Activated CD8-positive, alpha-beta memory T cell treated with anti-CD3 and anti-CD28 coated beads, Interleukin-2, amount 50 U/mL, for 24 hours (primary cell): ENCODE measurements around the gene KRT75.
"Not testable (repeated sequence)": the region's sequence is repeated elsewhere in the genome, so short reads cannot be mapped to it uniquely, and the experiment has no call there.

Experiments
- DNase-seq: peaks from one replicate; pipeline ENCODE4 v3.0.0-alpha.2; 2020; ENCODE audit errors: extremely low read depth

Gene KRT75

DNA sequence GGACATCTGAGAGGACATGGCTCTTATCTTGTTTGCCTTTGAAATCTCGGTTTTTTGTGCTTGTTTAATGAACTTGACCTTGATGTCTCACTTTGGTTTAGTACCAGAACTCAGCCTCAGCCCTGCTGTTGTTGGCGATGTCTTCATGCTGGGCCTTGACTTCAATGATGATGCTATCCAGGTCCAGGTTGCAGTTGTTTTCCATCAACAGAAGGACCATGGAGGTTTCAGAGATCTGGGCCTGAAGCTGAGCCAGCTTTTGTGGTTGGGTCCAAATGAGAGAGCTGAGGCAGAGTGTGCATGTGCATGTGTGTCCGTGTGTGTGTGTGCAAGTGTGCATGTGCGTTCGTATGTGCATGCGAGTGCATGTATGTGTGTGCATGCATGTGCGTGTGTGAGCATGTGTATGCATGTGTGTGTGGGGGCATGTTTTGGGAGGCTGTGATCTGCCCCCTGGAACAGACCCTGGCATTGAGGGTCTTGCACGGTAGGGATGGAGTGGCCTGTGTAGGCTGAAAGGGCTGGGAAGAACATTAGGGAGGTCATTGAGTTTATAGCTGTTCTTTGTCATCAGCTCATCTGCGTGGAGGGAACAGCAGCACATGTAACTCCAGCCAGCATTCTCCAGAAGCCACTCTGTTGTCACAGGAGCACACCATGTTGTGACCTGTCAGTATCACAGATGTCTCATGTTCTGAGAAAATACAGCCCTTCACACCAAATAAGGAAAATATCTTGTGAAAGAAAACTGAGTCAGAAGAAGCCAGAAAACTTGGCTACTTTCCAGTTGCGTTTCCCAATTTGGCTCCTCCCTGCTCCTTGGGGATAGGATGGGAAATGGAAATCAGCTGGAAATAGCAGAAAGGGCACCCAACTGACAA, 18.1 kb downstream of the KRT75 start:
- DNase-seq = no peak

DNA sequence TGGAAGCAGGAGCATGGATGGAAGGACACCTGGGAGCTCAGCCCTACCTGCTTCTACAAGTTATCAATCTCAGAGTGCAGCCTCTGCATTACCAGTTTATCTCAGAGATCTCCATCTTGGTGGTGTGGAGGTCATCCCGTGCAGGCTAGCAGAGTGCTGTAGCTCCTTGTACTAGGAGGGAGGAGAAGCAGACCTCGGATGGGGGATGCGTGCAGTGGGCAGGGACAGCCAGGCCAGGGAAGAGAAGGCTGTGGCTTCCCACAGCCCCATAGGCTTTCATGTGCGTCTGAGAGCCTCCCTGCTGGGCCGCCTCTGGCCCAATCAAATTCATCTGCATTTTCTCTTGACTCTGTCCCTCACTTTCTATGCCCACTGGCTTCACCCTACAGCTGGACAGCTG, 19.2 kb downstream of the KRT75 start:
- no peak for DNase-seq

DNA sequence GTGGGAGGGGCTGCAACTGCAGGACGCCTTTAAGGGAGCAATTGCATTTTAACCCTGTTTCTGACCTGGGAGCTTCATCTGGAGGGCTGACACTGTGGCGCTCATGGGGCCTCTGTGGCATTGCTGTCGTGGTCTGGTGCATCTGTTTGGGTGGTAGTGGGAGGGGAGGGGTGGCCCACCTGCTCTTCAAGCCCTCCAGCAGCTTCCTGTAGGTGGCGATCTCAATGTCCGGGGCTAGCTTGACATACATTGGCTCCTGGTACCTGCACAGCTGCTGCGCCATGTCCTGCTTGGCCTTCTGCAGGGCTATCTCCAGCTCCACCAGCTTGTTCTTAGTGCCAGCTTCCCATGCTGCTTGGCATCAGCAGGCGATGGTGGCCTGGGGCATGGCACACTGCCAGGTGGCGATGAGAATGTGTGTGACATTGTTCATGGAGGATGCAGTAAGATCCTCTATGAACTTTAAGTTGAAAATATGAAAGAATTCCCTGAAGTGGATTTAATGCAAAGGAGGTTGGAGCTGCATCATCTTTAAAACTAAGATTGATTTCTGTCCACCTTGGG, 20.3 kb downstream of the KRT75 start:
- DNase-seq = no peak

DNA sequence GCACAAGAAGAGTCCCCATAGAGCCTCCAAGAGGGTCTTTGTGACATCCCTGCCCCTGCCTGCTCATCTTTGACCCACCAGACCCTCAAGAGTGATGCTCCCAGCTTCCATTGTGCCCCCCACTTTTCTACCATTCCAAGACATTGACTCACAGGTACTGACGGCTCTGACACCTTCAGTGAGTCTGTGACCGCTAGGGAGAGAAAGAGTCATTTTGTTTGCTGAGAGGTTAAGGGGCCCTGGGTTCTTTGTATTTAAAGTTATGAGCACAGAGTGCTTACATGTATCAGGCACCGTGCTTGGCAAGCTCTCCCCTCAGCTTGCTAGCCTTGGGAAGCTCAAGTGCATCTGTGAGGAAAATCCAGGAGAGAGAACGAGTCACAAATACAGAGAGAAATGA, 21.0 kb downstream of the KRT75 start:
- no peak for DNase-seq

DNA sequence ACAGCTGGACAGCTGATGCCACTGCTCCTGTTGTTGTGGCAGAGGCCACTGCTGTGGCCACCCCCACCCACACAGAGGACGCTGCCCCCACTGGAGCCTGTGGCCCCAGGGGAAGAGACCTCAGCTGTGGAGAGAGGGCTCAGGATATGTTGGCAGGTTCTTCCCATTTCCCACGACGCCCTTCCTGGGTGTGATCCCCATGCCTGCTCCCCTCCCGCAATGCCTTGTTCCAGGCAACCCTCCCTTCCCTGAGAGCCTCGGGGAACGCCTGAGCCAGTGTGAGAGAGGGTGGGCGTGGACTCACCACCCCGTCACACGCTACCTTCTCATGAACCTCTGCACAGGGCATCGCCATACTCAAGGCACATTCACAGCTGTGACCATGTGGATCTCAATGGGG, 22.4 kb downstream of the KRT75 start:
- DNase-seq = no peak

DNA sequence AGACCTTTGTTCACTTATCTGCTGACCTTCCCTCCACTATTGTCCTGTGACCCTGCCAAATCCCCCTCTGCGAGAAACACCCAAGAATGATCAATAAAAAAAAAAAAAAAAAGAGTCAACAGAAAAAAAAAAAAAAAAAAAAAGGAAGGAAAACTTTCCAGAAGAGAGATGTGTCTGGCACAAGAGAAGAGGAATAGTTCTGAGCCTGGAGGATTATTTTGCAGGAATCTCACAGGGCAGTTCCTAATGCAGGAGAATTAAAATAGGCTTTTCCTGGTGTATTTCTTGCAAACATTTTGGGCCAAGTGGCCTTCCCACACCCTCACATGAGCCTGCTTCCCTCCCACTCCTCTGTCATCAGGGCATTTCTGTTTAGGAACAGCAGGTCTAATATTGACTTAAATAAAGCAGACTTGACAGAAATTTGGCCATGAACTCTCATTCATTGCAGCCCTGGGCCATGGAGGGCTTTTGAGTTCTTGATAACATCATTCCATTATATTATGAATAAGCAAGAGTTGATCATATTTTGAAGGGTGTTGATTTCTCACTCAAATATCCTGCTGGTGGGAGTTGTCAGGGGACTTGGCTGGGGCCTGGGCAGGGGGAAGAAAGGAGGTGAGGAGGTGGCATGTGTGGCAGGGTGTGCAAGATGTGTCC, 23.5 kb downstream of the KRT75 start:
- DNase-seq = not testable (repeated sequence)

DNA sequence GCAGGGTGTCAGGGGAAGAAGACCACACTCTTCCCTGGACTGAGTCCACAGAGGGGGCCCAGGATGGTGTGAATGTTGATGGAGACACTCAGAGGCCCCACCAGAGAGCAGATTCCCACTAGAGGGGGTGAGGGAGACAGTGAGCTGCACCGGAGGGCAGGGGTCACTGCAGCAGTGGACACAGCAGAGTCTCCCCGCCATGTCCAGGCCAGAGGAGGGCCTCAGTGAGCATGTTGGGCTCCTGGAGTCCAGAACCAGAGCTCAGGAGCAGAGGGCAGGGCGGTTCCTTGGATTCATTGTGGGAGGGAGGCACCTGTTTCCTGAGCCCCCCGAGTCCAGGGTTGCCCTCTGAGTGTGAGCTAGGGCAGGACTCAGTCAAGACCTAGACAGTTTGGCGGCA, 26.3 kb downstream of the KRT75 start:
- DNase-seq = no peak

DNA sequence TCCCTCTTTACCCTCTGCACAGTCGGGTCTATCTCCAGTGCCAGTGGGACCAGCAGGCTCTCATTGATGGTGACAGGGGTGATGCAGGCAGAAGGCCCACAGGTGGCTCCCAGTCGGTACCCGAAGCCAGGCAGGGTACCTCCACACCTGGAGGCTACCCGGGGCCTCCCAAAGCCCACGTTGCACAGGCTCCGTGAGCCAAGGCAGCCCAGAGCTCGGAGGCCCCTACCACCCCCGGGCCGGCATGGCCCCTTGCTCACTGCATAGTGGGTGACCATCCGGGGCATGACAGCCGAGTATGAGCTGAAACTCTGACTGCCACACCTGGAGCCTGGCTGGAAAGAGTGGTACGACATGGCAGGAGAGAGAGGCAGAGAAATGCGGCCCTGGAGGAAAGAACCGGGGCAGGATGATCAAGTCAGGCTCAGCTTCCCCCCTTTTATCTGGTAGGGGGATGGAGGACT, 28.2 kb downstream of the KRT75 start, which contains the start of gene KRT82:
Gene KRT82 (minus strand): TSS at position 414 of the 464 bp plus-strand sequence. CDS start 58 bp downstream, at position 356.
- DNase-seq = no peak

DNA sequence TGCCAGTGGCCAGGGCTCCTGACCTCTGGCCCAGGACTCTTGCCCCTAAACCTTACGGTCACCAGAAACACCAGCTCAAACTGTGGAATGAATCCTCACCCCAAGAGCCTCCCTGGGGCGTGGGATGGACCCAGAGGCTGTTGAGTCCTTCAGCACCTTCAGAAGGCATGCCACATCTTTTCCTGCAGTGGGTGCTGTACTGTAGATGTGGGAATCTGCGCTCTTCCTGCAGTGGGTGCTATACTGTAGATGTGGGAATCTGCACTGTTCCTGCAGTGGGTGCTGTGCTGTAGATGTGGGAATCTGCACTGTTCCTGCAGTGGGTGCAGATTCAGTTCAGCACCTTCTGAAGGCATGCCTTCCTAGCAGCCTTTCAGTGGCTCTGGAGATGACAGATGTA, 29.2 kb downstream of the KRT75 start:
- no peak for DNase-seq

DNA sequence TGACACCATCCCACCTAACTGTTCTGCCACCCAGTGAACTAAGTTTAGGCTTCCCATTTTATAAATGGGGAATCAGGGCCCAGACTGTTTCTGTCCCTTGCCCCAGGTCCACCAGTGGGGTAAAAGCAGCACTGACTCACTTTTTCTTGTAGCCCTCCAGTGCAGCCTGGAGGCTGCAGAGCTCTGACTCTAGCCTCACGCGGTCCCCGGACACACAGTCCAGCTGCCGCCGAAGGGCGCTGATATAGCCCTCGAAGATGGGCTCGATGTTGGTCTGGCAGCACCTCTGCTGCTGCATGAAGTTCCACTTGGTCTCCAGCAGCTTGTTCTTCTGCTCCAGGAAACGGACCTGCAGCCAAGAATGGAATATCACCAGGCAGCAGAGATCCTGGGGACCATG, 30.6 kb downstream of the KRT75 start:
- no peak for DNase-seq

DNA sequence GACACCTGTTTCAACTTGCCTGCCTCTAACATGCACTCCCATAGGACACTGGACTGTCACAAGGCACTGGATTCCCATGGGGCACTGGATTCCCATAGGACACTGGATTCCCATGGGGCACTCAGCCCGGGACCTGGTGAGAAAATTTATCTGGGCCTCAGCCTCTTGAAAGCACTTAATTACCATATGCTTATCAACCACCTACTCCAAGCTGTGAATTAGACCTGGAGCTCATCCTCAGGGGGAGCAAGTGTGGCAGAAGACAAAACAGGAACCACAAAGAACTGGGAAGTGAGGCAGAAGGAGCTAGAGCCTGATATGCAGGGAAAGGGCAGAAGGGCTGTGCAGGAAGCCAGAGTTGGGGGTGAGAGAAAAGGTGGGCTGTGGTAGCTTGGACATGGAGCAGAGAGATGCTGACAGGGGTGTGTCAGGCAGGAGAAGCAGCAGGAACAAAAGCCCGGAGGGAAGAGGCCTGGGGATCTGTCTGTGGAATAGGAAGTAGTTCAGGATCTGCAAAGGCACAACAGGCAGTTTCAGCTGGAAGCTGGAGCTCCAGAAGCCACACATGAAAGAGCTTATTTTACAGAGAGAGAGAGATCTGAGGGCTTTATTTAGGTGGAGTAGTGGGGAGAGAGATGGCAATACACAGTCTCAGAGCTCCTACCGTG, 31.2 kb downstream of the KRT75 start:
- no peak for DNase-seq

DNA sequence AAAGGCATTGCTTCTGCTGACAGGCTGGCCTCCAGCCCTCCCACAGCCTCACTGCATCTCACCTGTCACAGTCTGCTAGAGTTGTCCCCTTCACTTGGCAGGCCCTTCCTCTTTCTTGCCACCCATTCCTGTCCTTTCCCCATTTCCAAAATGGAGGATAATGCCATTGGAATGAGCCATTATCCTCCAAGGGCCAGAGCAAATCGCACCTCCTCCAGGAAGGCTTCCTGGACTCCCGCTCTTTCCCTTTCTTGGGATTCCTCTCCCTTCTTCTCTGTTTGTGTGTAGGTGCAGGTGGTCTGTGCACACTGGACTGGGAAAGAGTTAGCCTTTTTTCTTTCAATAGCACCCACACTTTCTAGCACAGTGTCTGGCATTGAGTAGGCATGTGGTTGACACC, 31.8 kb downstream of the KRT75 start:
- no peak for DNase-seq

DNA sequence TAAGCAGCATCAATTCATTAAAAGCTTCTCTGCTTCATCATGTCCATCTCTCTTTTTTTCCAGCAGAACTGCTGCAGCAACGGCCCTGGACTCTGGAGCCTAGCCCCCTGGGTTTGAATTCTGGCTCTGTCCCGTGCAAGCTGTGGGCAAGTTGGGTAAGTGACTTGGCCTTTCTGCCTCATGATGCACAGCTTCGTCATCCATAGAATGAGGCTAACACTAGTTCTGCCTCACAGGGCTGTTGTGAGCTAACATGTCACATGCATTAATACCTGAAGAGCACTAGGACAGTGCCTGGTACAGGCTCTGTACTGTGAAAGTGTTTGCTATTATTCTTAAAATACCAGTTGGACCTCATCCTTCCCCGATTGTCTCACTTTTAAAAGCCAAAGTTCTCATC, 32.2 kb downstream of the KRT75 start:
- no peak for DNase-seq

DNA sequence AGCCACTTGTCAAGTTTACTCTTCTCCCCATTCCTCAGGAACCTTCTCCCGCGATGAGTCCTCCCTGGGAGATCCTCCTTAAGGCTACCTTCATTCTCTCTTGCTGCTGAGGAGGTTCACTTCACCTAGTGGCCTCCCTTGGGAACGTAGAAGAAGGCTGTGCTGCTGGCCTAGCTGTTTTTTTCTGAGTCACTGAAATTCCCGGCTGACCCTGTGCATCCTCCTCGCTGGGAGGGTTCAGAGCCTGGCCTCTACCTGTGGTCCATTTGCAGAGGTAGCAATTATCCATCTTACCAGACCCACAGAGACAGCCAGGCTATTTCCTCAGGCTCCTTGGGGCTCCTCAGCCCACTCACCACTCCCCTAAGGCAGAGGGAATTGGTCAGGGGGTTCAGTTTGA, 32.6 kb downstream of the KRT75 start:
- DNase-seq = no peak

DNA sequence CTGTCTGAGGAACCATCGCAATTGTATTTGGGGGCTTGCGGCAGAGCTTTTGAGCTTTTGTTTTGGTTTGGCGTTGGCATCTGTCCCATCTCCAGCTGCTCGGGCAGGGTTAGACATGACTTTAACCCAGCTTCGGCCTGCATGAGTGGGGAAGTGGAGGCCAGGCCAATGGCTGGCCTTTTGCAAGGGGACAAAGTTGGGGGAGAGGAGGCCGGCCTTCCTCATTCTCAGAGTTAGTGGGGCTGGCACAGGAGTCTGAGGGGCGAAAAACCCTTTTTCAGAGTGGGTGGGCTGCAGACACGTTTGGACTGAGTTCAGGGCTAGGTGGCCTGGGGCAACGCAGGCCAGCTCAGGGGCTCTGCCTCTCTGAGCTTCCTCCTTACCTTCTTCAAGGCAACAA, 33.3 kb downstream of the KRT75 start:
- no peak for DNase-seq

DNA sequence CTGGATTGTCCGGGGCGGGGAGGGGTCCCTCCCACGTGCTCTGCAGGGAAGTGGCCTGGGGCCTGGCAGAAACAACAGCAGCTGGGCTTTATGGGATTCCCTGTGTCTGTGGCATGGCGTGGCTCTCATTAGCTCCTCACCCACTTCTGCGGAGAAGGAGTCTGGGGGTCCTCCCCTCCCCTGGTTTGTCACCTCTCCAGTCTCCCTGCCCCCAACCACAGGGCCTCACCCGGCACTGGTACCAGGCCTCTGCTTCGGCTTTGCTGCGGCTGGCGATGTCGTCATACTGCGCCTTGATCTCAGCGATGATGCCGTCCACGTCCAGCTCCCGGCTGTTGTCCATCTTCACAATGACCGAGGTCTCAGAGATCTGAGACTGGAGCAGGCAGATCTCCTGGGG, 34.4 kb downstream of the KRT75 start:
- DNase-seq = no peak

DNA sequence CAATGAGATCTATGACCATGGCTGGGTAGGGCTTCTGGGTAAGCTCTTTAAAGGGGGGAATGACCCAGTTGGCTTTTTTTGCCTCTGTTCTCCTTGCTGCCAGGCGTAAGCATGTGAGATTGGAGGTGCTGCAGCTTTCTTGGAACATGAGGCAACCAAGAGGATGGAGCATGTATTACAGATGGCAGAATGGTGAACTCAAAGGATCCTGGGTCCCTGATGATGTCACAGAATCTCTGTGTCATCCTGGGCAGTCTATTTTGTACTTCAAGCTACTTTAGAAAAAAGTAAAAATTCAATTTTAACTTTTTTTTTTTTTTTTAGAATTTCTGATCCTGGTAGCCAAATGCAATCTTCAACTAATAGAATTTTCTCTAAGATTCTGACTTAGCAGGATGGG, 36.0 kb downstream of the KRT75 start:
- no peak for DNase-seq

DNA sequence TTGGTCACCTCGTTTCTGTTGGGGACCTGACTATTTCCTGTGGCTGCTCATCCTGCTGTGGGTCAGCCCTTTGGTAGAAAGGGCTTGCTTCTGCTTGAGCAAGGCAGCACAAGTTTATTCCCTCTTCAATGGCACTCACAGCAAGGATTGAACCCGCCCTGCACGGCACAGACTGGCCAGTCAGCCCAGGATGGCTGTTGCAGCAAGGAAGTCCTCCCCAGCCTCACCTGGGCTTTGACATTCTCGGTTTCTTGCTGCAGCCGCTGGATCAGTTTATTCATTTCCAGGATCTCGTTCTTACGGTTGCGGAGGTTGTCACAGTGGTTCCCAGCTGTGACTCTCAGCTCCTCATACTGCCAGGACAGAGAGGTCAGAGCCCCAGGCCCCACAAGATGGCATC, 37.5 kb downstream of the KRT75 start:
- DNase-seq = no peak

DNA sequence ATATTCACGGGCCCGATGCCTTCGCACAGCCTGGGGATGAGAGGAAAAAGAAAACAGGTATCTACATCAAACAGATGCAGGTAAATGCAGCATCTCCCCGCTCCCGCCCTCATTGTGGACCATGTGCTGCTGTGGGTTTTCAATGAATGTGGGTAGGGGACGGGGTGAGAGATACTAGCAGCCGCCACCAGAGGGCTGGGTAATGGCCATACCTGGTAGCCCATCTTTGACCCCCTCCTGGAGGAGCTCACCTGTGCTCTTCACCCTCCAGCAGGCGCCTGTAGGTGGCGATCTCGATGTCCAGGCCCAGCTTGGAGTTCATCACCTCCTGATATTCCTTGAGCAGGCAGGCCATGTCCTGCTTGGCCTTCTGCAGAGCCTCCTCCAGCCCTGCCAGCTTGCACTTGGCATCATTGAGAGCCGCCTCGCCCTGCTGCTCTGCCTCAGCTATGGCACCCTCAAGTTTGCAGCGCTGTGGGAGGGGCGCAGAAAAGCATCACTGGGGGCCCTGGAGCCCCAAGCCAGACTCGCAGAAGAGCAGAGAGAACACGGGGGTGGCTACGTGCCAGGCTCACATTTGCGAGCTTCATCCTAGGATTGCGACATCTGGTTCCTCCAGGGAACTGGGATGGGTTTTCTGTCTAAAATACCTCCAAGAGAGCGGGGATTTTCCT, 38.3 kb downstream of the KRT75 start:
- DNase-seq = no peak

DNA sequence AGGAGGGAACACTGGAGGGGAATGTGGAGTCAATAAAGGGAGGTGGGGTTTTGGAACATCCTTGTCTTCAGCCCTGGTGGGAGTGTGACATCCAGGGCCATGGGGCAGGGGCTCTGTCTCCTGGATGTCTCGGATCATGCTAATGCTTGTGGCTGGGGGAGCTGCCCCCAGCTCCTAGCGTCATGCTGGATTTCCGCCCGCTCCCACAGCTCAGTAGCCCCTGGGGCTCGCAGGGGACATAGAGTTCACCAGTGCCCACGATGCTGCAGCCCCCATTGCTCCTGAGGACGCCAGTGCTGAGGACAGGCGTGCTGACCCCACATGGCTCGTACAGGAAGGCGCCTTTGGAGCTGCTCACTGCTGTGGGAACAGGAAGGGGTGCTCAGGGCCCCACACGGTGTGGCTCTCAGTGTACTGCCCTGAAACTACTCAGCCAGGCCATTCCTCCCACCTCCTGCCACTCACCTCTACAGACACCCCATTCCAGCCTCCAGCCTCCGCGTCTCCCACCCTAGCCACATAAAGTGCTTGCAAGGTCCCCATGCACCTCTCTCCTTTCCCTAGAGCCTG, 39.2 kb downstream of the KRT75 start:
- no peak for DNase-seq

DNA sequence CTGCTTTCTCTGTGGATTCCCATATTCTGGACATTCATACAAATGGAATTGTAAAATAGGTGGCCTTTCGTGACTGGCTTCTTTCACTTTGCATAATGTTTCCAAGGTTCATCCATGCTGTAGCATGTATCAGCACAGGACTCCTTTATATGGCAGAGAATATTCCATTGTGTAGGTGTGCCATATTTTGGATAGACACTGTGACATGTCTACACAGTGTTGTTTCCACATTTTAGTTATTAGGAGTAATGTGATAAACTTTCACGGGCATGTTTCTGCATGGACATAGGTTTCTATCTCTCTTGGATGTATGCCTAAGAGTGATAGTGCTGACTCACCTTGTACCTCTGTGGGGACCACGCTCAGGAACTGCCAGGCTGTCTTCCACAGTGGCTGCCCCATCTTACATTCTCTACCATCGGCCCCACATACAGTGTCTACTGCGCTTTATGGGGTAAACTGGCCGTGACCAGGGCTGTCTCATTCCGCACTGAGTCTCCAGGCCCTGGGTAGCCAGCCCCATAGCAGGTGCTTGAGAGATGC, 41.6 kb downstream of the KRT75 start:
- DNase-seq = no peak
